Smooth muscle cell (in vitro differentiated cells): ENCODE measurements around the gene TNRC6C. TPM values are rescaled to one million over a fixed set of nuclear protein-coding genes. Genes with fewer than 3 reads are reported as not detected.

Experiments used
- DNase-seq: peaks from one replicate; lab custom pipeline; 2025; ENCODE audit not compliant: unreplicated experiment; lab: John Stamatoyannopoulos, UW
- H2AFZ ChIP-seq: fragments of 200-600 bp; sonication (generic); 2 replicates; pipeline ENCODE4 v1.6.0; 2016; ENCODE audit warnings: antibody characterized with exemption, low read depth, mild to moderate bottlenecking
- H3F3A ChIP-seq: fragments of 200-600 bp; sonication (generic); 2 replicates; pipeline ENCODE4 v1.6.0; 2017; ENCODE audit warnings: antibody characterized with exemption, low read depth
- H3K27ac ChIP-seq: fragments of 200-600 bp; sonication (generic); 2 replicates; pipeline ENCODE4 v1.5.1; 2016; ENCODE audit warnings: low read depth, mild to moderate bottlenecking
- H3K27me3 ChIP-seq: fragments of 200-600 bp; sonication (generic); 2 replicates; pipeline ENCODE4 v1.6.1; 2016; ENCODE audit warnings: low read depth, mild to moderate bottlenecking
- H3K36me3 ChIP-seq: fragments of 200-600 bp; sonication (generic); 2 replicates; pipeline ENCODE4 v1.5.1; 2016; ENCODE audit warnings: low read depth
- H3K4me1 ChIP-seq: fragments of 200-600 bp; sonication (generic); 2 replicates; pipeline ENCODE4 v1.5.1; 2016; ENCODE audit warnings: low read depth
- H3K4me2 ChIP-seq: fragments of 200-600 bp; sonication (generic); 2 replicates; pipeline ENCODE4 v1.6.0; 2016; ENCODE audit warnings: mild to moderate bottlenecking
- H3K4me3 ChIP-seq: fragments of 200-600 bp; sonication (generic); 2 replicates; pipeline ENCODE4 v1.5.1; 2016; ENCODE audit warnings: mild to moderate bottlenecking
- H3K79me2 ChIP-seq: fragments of 200-600 bp; sonication (generic); 2 replicates; pipeline ENCODE4 v1.6.0; 2016; ENCODE audit warnings: low read depth, mild to moderate bottlenecking
- H3K9ac ChIP-seq: fragments of 200-600 bp; sonication (generic); 2 replicates; pipeline ENCODE4 v1.6.0; 2016; ENCODE audit warnings: low read depth
- H3K9me3 ChIP-seq: fragments of 200-600 bp; sonication (generic); replicated peaks from 2 replicates; pipeline ENCODE4 v1.5.1; 2016; ENCODE audit warnings: low read depth
- H4K20me1 ChIP-seq: fragments of 200-600 bp; sonication (generic); 2 replicates; pipeline ENCODE4 v1.6.0; 2016; ENCODE audit warnings: low read depth
- WGBS: methylation state at CpG from one replicate; pipeline ENCODE4 v1.1.7; 2016; ENCODE audit warnings: low lambda C conversion rate; 5-methylcytosine and 5-hydroxymethylcytosine counted together
- polyA plus RNA-seq: library from polyadenylated mRNA; unstranded; fragments of >200 nt; fragmentation: Nextera tagmentation; extraction: Ambion mirVana; gene quantifications from 2 replicates; pipeline ENCODE4 v1.2.1, GENCODE V29; 2016
- total RNA-seq: library from RNA; depleted of rRNA; stranded (reverse); fragments of >200 nt; gene quantifications from 2 replicates; pipeline ENCODE4 v1.2.3, GENCODE V29; 2014
- TF ChIP-seq, protein P1 (sequence below): fragments of 200-600 bp; sonication (generic); IDR thresholded peaks from 2 replicates; pipeline ENCODE4 v1.5.1; 2017; ENCODE audit warnings: borderline replicate concordance, mild to moderate bottlenecking, antibody characterized with exemption; ENCODE audit not compliant: insufficient read depth, poor library complexity, severe bottlenecking

TNRC6C gene
- total and polyA plus RNA-seq, 2 experiments from 2014 or later: 2.4 to 3.9 TPM

DNA sequence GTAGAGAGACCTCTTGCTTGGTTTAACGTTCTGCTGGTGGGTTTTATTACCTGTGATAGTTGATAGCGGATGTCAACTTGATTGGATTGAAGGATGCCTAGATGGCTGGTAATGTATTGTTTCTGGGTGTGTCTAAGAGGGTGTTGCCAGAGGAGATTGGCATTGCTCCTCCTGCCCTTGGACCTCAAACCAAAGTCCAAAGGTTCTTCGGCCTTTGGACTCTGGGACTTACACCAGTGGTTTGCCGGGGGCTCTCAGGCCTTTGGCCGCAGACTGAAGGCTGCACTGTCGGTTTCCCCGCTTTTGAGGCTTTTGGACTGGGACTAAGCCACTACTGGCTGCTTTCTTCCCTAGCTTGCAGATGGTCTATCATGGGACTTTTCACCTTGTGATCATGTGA, 17.5 kb upstream of the TNRC6C start:
- Histone ChIP-seq H3K79me2 (no peaks in the 10 kb centered on the region), H3K27ac (no peak overlapping the region), H3K4me3 (no peak overlapping the region), H3K4me1 (peaks cover 6% of the 10 kb centered on the region), H3K9ac (no peak overlapping the region), H3K36me3 (no peaks in the 10 kb centered on the region), H3K4me2 (no peak overlapping the region), H3F3A (no peaks in the 10 kb centered on the region), H3K27me3 (peaks cover 10% of the 10 kb centered on the region), H2AFZ (no peak overlapping the region), H3K9me3 (no peaks in the 10 kb centered on the region), H4K20me1 (no peaks in the 10 kb centered on the region)
- DNase-seq: no peak
- TF ChIP-seq, protein P1, sequence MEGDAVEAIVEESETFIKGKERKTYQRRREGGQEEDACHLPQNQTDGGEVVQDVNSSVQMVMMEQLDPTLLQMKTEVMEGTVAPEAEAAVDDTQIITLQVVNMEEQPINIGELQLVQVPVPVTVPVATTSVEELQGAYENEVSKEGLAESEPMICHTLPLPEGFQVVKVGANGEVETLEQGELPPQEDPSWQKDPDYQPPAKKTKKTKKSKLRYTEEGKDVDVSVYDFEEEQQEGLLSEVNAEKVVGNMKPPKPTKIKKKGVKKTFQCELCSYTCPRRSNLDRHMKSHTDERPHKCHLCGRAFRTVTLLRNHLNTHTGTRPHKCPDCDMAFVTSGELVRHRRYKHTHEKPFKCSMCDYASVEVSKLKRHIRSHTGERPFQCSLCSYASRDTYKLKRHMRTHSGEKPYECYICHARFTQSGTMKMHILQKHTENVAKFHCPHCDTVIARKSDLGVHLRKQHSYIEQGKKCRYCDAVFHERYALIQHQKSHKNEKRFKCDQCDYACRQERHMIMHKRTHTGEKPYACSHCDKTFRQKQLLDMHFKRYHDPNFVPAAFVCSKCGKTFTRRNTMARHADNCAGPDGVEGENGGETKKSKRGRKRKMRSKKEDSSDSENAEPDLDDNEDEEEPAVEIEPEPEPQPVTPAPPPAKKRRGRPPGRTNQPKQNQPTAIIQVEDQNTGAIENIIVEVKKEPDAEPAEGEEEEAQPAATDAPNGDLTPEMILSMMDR: no peak
- WGBS: 93% methylated on average over 7 of the region's 7 CpGs

DNA sequence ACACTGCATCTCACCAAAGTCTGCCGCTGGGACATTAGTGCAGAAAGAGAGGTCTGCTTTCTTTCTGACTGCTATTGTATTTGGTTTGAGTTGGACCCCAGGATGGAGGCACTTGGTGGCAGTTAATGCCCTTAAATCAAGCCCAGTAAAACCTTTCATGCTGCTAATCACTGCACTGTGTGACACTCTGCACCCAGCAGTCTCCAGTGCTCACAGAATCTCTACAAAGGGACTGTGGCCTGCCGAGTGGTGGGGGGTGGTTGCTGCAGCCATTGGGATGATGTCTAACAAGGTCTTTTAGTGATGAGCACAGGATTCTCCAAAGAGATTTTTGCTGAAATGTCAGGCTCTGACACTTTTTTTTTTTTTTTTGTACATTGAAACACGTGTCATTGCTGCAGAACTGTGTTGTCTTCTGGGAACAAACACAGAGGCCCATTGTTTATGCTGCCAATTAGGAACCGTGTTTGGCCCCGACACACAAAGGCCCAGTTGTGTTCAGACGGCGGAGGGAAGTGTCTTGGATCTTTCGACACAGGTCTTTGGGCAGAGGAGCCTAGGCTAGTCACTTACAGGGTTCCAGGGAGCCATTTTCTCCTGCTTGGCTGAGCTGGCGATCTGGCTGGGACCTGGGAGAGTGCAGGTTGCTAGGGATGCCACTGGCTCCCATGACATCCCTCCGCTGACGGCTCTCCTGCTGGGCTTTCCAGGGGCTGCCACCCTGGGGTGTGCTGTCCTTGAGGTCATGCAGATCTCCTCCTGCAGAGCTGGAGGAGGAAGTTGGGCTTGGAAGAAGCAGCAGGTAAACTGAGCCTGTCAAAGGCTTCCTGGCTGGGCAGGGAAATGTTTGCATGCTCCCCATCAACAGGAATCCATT, 16.2 kb upstream of the TNRC6C start:
- WGBS: 77% methylated on average over 11 of the region's 11 CpGs
- Histone ChIP-seq H3K36me3 (no peaks in the 10 kb centered on the region), H3K9ac (no peak overlapping the region), H3K79me2 (no peaks in the 10 kb centered on the region), H3K4me1 (peaks cover 5% of the 10 kb centered on the region), H4K20me1 (no peaks in the 10 kb centered on the region), H3K4me3 (no peak overlapping the region), H3K27me3 (peaks cover 10% of the 10 kb centered on the region), H3K9me3 (no peaks in the 10 kb centered on the region), H3K27ac (no peak overlapping the region), H3K4me2 (no peak overlapping the region), H3F3A (no peaks in the 10 kb centered on the region), H2AFZ (no peak overlapping the region)
- TF ChIP-seq, protein P1: no peak
- DNase-seq: no peak

DNA sequence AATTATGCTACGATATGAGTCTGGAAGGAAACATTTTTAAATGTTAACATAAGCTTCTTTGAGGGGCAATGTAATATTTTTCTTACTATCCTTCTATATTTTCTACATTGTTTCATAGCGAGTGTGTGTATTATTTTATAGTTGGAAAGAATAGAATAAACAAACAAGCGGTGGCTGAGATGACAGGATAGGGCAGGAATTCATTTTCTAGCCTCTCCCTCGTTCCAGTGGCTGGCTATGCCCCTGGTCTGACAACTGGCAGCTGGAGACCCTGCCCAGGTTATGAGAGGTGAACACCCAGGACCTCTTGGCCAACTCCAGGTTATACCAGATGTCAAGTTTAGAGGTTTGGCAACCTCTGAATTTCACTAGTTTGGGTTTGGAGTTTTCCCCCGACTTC, 14.5 kb upstream of the TNRC6C start:
- WGBS: 80% methylated on average over 5 of the region's 5 CpGs
- Histone ChIP-seq H3K27ac (no peak overlapping the region), H3F3A (no peaks in the 10 kb centered on the region), H3K27me3 (peaks cover 7% of the 10 kb centered on the region), H3K36me3 (no peaks in the 10 kb centered on the region), H4K20me1 (no peaks in the 10 kb centered on the region), H2AFZ (no peak overlapping the region), H3K4me3 (no peak overlapping the region), H3K79me2 (no peaks in the 10 kb centered on the region), H3K9me3 (no peaks in the 10 kb centered on the region), H3K9ac (no peak overlapping the region), H3K4me2 (no peak overlapping the region), H3K4me1 (peaks cover 5% of the 10 kb centered on the region)
- TF ChIP-seq, protein P1: no peak
- DNase-seq: no peak
